Measurements from ENCODE around the gene CELSR1.

DNA sequence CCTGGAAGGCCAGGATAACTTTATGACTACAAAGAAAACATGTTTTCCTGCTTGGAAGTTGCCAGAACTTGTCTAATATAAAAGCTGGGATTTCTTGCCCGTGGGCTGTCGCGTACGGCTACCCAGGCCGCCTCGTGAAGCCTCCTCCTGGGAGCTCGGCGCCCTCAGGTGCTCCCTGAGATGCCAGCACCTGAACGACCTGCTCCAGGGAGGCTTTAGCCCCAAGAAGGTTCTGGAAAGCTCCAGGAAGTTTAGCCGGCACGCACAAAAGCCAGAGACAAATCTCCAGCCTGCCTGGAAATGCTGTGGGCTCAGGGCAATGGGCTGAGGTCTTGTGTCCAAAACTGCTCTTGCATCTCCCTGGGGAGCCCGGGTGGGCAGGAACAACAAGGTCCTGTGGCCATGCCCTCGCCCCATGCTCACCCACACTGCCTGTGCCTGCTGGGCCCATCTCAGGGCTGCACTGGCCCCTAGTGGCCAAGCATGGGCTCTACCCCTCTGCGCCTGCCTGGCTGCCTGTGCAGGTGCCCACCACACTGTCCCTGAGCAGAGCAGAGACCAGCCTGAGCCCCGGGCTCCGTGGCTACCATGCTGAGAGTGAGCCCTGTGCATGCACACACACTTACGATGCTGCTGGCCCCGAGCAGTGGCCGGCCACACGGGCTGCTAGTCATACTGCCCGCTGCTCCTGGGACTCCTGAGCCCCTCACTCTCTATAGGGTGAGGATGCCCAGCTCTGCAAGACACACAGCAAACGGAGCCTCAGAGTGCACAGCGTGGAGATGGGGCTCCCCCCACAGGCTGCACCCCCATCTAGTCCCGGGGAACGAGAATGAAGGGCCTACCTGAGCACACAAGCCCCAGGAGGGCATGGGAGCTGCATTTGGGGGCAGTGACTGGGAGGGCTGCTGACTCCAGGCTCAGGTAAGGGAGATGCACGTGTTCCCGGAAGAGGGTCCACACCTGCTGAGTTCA, 4.9 kb upstream of the CELSR1 start:
- TF ChIP-seq, protein P1, sequence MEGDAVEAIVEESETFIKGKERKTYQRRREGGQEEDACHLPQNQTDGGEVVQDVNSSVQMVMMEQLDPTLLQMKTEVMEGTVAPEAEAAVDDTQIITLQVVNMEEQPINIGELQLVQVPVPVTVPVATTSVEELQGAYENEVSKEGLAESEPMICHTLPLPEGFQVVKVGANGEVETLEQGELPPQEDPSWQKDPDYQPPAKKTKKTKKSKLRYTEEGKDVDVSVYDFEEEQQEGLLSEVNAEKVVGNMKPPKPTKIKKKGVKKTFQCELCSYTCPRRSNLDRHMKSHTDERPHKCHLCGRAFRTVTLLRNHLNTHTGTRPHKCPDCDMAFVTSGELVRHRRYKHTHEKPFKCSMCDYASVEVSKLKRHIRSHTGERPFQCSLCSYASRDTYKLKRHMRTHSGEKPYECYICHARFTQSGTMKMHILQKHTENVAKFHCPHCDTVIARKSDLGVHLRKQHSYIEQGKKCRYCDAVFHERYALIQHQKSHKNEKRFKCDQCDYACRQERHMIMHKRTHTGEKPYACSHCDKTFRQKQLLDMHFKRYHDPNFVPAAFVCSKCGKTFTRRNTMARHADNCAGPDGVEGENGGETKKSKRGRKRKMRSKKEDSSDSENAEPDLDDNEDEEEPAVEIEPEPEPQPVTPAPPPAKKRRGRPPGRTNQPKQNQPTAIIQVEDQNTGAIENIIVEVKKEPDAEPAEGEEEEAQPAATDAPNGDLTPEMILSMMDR (IDR thresholded peaks at IDR 0.05 in 2 of 3, conservative IDR thresholded peaks at IDR 0.05 in 1 of 3; ENCODE audit: borderline replicate concordance in 1 of 3, insufficient read depth in 1 of 3, low read depth in 2 of 3, low read length in 2 of 3): peak; percentile 87 to 96 (median 94)
- TF ChIP-seq YY1 (IDR thresholded peaks at IDR 0.05; ENCODE audit: extremely low read depth, insufficient replicate concordance, low read depth, low read length): no peak
- no peak for TF ChIP-seq CEBPB (IDR thresholded peaks at IDR 0.05; ENCODE audit: low read depth)
- TF ChIP-seq RAD21 (IDR thresholded peaks at IDR 0.05; ENCODE audit: low read depth): peak; percentile 96
- TF ChIP-seq POLR2A (IDR thresholded peaks at IDR 0.05; ENCODE audit: borderline replicate concordance, extremely low read depth, insufficient read depth, insufficient read length): no peak
- TF ChIP-seq EZH2phosphoT487 (IDR thresholded peaks at IDR 0.05; ENCODE audit: borderline replicate concordance): no peak
- no peak; the same call in 1 of the 2 replicates for TF ChIP-seq MAX (IDR thresholded peaks at IDR 0.05)
- no peak for TF ChIP-seq FOSL1 (IDR thresholded peaks at IDR 0.05; ENCODE audit: low read depth)
- no peak for TF ChIP-seq POLR2AphosphoS5 (IDR thresholded peaks at IDR 0.05; ENCODE audit: low read depth, low read length)
- no peak for TF ChIP-seq ZNF274 (IDR thresholded peaks at IDR 0.05; ENCODE audit: low read depth, low read length)
- TF ChIP-seq EGR1 (IDR thresholded peaks at IDR 0.05; ENCODE audit: low read depth): no peak
- TF ChIP-seq JUND (IDR thresholded peaks at IDR 0.05): no peak
- TF ChIP-seq TCF7L2 (IDR thresholded peaks at IDR 0.05; ENCODE audit: borderline replicate concordance, extremely low read depth, insufficient read depth, insufficient read length): no peak
